ENCODE data around the gene CTRB2. TPM values are rescaled to one million over a fixed set of nuclear protein-coding genes. Genes with fewer than 3 reads are reported as not detected.
"Not testable (repeated sequence)": the region's sequence is repeated elsewhere in the genome, so short reads cannot be mapped to it uniquely, and the experiment has no call there.

Gene CTRB2
- total RNA-seq, 1 donor from 2014 or later = not detected

DNA sequence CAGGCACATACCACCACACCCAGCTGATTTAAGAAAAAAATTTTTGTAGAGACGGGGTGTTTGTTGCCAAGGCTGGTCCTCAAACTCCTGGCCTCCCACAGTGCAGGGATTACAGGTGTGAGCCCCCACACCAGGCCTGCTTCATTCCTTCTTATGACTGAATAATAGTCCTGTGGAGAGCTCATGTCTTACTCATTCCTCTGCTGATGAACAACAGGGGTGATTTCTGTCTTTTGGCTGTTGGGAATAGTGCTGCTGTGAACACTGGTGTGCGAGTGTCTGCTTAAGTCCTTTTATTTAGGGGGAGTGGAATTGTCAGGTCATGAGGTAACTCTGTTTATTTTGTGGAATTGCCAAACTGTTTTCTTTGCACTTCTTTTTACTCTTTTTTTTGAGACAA, 9.2 kb upstream of the CTRB2 start:
- no peak overlapping the region for H3K4me3 ChIP-seq
- intact Hi-C loops (cut with DNase I) = no loop called here
- no peaks in the 10 kb centered on the region for H3K9me3 ChIP-seq
- DNase-seq (ENCODE audit: extremely low spot score in 2 of 2) = no peak
- H3K27me3 ChIP-seq = no peaks in the 10 kb centered on the region
- H3K4me1 ChIP-seq = no peaks in the 10 kb centered on the region
- no peaks in the 10 kb centered on the region for H3K36me3 ChIP-seq
- H3K27ac ChIP-seq = no peak overlapping the region
- no peak for TF ChIP-seq POLR2AphosphoS5 (IDR thresholded peaks at IDR 0.05; ENCODE audit: insufficient read depth in 1 of 2, low read depth in 1 of 2)
- TF ChIP-seq, protein P1, sequence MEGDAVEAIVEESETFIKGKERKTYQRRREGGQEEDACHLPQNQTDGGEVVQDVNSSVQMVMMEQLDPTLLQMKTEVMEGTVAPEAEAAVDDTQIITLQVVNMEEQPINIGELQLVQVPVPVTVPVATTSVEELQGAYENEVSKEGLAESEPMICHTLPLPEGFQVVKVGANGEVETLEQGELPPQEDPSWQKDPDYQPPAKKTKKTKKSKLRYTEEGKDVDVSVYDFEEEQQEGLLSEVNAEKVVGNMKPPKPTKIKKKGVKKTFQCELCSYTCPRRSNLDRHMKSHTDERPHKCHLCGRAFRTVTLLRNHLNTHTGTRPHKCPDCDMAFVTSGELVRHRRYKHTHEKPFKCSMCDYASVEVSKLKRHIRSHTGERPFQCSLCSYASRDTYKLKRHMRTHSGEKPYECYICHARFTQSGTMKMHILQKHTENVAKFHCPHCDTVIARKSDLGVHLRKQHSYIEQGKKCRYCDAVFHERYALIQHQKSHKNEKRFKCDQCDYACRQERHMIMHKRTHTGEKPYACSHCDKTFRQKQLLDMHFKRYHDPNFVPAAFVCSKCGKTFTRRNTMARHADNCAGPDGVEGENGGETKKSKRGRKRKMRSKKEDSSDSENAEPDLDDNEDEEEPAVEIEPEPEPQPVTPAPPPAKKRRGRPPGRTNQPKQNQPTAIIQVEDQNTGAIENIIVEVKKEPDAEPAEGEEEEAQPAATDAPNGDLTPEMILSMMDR (IDR thresholded peaks at IDR 0.05) = no peak
- TF ChIP-seq POLR2A (IDR thresholded peaks at IDR 0.05) = no peak

DNA sequence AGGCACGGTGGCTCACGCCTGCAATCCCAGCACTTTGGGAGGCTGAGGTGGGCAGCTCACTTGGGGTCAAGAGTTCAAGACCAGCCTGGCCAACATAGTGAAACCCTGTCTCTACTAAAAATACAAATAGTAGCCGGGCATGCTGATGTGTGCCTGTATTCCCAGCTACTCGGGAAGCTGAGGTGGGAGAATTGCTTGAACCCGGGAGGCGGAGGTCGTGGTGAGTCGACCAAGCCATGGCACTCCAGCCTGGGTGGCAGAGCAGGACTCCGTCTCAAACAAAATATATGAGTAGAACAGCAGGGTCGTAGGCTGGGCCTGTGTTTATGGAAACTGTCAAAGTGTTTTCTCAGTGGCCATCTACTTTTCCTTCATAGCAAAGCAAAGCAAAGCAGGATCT, 4.3 kb upstream of the CTRB2 start:
- H3K4me1 ChIP-seq; intact Hi-C loops (cut with DNase I); DNase-seq (ENCODE audit: extremely low spot score in 2 of 2); H3K36me3 ChIP-seq; H3K27me3 ChIP-seq; H3K27ac ChIP-seq; H3K4me3 ChIP-seq; H3K9me3 ChIP-seq: not testable (repeated sequence)

DNA sequence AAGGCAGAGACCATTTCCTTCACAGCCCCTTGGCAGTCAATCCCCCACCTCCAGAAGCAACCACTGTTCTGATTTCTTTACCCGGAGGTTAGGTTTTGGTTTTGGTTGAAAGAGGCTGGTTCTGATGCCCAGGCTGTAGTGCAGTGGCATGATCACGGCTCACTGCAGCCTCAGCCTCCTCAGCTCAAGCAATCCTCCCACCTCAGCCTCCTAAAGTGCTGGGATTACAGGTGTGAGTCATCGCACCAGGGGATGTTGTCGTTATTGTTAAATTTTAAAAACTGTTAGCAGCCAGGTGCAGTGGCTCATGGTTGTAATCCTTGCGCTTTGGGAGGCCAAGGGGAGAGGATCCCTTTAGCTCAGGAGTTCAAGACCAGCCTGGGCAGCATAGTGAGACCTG, 3.0 kb upstream of the CTRB2 start:
- TF ChIP-seq, protein P1 (IDR thresholded peaks at IDR 0.05) = no peak
- TF ChIP-seq POLR2AphosphoS5 (IDR thresholded peaks at IDR 0.05; ENCODE audit: insufficient read depth in 1 of 2, low read depth in 1 of 2) = no peak
- TF ChIP-seq POLR2A (IDR thresholded peaks at IDR 0.05) = no peak
- Histone ChIP-seq H3K27ac (no peak overlapping the region), H3K4me3 (no peak overlapping the region), H3K4me1 (no peaks in the 10 kb centered on the region), H3K9me3 (no peaks in the 10 kb centered on the region), H3K36me3 (no peaks in the 10 kb centered on the region), H3K27me3 (no peaks in the 10 kb centered on the region)
- intact Hi-C loops (cut with DNase I) = no loop called here
- no peak for DNase-seq (ENCODE audit: extremely low spot score in 2 of 2)

DNA sequence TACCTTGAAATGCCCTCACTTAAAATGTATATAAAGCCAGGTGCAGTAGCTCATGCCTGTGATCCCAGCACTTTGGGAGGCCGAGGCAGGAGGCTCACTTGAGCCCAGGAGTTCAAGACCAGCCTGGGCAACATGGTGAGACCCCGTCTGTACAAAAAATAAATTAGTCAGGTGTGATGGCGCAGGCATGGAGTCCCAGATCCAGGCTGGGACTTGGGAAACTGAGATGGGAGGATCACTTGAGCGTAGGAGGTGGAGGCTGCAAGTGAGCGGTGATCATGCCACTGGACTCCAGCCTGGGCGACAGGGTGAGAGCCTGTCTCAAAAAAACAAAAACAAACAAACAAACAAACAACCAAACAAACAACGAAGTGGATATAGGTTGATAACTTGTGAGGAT, 2.6 kb upstream of the CTRB2 start:
- H3K9me3 ChIP-seq; DNase-seq (ENCODE audit: extremely low spot score in 2 of 2); H3K4me1 ChIP-seq; H3K27ac ChIP-seq; H3K36me3 ChIP-seq; intact Hi-C loops (cut with DNase I); H3K4me3 ChIP-seq; H3K27me3 ChIP-seq: not testable (repeated sequence)

DNA sequence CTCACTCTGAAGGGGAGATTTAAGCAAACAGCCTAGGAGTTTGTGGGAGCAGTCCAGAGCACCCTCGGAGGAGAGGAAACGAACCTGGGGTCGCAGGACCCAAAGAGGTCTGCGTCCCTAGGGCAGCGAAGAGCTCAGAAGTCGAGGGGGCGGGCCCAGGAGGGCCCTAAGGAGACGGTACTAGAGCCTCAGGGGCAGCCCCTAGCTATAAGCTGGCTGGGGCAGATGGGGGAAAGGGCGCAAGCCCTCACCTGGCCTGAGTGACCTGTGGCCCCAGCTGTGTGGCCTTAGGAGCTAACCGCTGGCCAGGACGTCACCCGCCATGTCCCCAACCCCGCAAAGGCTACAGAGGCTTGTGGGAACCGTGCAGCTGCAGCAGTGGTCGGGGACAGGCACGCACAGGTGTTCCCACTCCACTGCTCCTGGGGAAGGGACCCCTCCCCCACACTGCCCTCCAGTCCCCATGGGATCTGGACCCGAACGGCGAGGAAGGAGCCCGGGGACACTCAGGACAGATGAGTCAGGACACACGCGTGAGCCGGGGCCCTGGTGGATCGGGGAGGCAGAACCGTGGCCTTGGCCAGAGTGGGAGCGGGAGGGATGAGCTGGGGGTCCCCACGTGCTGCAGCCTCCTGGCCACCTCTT, 2.0 kb upstream of the CTRB2 start:
- no peak overlapping the region for H3K4me3 ChIP-seq
- H3K27ac ChIP-seq = no peak overlapping the region
- intact Hi-C loops (cut with DNase I) = no loop called here
- TF ChIP-seq POLR2A (IDR thresholded peaks at IDR 0.05) (no peak), POLR2AphosphoS5 (IDR thresholded peaks at IDR 0.05; ENCODE audit: insufficient read depth in 1 of 2, low read depth in 1 of 2) (no peak)
- TF ChIP-seq, protein P1 (IDR thresholded peaks at IDR 0.05) = no peak
- no peak for DNase-seq (ENCODE audit: extremely low spot score in 2 of 2)
- no peaks in the 10 kb centered on the region for H3K9me3 ChIP-seq
- no peaks in the 10 kb centered on the region for H3K36me3 ChIP-seq
- no peaks in the 10 kb centered on the region for H3K27me3 ChIP-seq
- H3K4me1 ChIP-seq = no peaks in the 10 kb centered on the region

DNA sequence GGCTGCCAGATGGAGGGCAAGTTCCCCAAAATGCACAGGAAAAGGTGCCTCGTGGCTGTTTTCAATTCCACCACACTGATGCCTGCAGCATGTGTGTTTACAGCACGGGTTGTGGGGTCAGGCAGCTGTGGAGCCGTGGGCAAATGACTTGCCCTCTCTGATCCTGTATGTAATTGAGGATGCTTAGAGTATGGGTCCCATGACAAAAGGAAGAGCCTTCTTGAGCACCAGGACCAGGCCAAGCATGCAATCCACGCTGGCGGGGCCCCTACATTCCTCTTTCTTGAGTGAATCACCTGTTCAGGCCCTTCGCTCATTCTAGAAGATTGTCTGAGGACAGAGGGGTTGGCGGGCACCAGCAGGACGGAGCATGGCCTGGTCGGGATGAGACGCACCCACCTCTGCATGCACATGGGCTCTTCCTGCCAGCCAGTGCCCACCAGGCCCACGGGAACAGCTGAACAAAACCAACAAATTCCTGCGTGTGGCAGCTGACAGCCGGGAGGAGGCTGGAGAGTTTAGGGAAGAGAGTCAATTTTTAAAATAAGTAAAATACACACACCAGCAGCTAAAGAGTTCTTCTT, 1.4 kb upstream of the CTRB2 start:
- no peak for DNase-seq (ENCODE audit: extremely low spot score in 2 of 2)
- TF ChIP-seq POLR2AphosphoS5 (IDR thresholded peaks at IDR 0.05; ENCODE audit: insufficient read depth in 1 of 2, low read depth in 1 of 2) (no peak), POLR2A (IDR thresholded peaks at IDR 0.05) (no peak)
- TF ChIP-seq, protein P1 (IDR thresholded peaks at IDR 0.05) = no peak
- no peak overlapping the region for H3K4me3 ChIP-seq
- no peaks in the 10 kb centered on the region for H3K36me3 ChIP-seq
- H3K27ac ChIP-seq = no peak overlapping the region
- intact Hi-C loops (cut with DNase I) = no loop called here
- H3K27me3 ChIP-seq = no peaks in the 10 kb centered on the region
- H3K9me3 ChIP-seq = no peaks in the 10 kb centered on the region
- no peaks in the 10 kb centered on the region for H3K4me1 ChIP-seq
